NOMO-1 treated with DMSO at 0.1 percent for 48 hours (cell line): Measurements from ENCODE around the gene FGFRL1.

ENCODE experiments used
- DNase-seq: peaks from one replicate; lab custom pipeline; 2025; ENCODE audit not compliant: unreplicated experiment; lab: John Stamatoyannopoulos, UW

Gene FGFRL1, protein sequence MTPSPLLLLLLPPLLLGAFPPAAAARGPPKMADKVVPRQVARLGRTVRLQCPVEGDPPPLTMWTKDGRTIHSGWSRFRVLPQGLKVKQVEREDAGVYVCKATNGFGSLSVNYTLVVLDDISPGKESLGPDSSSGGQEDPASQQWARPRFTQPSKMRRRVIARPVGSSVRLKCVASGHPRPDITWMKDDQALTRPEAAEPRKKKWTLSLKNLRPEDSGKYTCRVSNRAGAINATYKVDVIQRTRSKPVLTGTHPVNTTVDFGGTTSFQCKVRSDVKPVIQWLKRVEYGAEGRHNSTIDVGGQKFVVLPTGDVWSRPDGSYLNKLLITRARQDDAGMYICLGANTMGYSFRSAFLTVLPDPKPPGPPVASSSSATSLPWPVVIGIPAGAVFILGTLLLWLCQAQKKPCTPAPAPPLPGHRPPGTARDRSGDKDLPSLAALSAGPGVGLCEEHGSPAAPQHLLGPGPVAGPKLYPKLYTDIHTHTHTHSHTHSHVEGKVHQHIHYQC

DNA sequence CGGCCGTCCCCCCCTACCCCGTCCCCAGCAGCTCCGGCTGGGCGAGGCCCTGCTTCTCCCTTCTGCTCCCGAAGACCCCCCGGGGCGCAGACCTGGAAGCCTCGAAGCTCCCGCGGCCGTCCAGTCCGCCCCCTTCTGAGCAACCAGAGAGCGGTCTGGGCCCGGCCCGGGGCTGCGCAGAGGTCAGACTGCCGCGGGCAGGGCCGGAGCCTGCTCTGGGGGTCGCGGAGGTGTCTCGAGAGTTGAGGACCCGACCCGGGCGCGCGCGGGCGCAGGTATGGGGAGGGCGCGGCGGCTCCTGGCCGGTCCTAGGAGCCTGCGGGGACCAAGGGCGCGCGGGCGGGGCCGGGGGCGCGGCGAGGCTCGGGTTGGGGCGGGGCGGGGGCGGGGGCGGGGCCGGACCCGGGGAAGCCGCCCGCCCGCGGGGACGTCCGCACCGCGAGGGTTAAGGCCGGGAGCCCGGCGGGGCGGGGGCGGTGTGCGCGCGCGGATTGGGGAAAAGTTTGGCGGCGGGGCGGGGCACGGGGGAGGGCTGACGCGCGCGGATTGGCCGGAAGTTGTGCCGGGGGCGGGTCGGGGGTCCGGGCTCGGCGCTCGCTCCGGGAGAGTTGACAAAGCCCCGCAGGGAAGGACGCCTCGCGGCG lies at the start of gene FGFRL1:
Gene FGFRL1, plus strand, starts transcription at position 605 of the 644 bp plus-strand sequence. CDS start 860 bp downstream, outside the sequence.
- DNase-seq, result peak; percentile 80

DNA sequence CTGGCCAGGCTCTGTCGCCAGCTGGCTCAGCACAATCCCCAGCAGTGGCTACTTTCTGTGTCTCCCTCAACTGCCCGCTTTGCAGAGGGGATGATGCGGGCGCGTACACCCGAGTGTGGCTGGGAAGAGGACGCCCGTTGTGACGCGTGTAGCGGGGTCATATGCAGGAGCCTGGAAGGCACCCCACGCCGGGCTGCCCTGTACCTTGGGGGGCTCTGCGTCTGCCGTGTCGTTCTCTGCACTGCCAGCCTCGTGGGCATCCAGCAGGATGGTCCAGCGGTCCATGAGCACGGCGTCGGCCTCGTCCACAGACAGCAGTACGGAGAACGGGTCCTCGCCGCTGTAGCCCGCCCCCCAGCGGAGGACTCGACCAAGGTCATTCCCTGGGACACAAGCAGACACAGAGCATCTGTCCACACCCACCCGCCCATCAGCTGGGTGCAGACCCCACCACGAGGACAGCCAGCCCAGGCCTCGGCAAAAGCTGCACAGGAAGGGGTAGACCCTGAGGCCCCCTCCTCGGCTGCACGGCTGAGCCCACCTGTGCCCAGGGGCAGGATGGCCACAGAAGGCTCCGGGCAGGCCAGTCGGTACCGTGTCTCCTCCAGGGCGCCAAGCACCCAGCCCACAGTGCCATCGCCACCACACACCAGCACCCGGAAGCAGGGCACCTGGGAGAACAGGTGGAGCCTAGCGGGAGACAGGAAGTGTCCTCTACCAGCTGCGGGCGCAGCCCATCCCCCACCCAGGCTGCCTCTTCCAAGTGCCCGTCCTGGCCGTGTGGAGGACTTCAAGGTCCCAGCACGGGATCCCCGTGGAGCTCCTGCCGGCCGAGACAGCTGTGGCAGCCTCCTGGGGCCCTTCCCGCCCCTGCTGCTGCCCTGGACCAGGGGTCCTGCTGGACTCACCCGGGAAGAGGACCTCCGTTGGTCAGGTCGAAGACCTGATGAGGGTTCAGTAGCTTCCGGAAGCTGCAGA lies 48.9 kb upstream of the FGFRL1 start:
- no peak for DNase-seq

DNA sequence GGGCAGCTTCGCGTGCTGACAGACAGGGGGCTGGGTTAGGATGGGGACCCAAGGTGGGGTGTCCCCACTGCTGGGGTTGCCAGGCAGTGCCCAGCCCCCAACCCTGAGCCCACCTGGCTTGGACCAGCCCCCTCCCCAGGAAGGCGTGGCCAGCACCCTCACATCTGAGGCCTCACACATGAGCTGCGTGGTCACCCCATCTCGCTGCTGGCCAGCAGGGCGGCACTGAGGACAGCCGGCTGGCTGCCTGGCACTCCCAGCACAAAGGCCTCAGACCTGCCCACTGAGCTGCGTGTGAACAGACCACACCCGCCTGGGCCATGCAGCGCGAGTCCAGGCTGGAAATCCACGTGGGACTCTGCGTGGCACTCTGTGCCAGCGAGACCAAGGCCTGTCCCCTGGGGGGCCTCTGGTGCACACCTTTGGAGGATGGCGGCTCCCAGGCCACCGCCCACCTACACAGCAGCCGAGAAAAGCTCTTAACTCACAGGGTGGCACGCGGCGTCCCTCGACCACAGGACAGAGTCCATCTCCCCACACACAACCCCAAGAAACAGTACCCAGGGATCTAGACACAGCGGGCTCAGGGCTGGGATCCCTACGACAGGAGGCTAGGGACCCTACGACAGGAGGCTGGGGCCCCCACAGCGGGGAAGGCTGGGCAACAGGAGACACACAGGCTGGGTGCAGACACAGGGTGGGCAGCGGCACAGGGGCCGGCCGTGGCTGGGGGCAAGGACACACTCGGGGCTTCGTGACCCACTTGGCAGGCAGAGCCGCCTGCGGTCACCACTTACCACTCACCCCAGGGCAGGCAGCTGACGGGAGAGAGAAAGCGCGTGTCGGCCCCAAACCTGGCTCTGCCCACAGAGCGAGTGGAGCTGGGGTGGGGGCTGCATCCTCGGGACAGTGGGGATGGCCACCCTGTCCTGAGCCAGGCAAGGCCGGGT lies 47.9 kb upstream of the FGFRL1 start:
- no peak for DNase-seq

DNA sequence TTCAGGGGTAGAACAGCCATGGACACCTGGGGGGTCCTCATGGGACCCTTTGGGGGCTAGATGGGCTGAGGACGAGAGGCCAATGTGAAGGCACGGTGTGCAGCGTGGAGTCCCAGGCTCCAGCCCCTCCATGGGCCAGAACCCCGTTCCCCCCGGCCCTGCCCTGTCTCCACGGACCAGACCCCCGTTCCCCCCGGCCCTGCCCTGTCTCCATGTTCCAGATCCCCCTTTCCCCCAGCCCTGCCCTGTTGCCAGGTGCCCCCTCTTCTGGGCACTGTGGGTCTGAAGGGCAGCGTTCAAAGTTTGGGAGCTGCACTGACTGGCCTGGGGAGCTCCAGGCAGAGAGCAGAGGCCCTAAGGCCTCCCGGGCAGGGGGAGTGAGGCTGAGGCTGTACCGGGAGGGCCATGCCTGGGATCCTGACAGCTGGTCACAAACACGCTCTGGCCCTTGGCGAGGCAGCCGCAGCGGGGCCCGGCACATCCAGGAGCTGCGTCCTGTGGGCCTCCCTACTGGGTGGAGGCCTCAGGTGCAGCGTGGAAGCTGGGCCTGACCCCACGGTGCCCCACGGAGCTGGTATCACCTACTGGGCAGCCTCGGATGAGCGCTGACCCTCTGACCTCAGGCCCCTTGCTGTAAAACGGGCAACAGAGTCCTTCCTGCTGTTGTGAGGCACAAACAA lies 46.9 kb upstream of the FGFRL1 start:
- DNase-seq, result no peak

DNA sequence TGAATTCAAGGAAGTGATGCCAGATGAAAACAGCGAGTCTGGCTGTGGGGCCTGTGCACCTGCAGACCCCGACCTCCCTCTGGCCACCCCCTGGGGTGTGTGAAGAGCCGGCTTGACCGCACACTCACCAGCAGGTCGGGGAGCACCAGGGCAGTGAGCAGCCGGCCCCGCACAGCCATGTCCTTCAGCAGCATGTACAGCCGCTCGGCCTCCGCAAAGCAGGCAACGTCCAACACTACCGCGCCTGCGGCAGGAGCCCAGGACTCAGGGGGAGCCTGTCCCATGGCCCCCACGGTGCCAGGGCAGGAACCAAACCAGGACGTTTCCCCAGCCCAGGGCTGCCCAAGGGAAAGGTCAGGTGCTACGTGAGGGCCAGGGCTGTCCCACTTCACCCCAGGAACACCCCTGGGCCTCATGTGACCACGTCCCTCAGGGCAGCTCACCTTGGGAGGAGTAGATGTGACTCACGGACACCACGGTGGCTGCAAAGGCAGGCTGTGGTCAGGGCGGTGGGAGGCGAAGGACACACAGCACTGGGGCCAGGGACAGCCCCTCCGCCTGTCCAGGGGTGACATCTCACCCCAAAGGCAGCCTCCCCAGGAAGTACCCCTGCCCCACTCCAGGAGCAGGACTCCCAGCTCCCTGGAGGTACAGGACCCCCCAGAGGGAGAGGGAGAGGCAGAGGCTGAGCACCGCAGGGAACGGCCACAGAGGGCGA lies 46.2 kb upstream of the FGFRL1 start:
- no peak for DNase-seq

DNA sequence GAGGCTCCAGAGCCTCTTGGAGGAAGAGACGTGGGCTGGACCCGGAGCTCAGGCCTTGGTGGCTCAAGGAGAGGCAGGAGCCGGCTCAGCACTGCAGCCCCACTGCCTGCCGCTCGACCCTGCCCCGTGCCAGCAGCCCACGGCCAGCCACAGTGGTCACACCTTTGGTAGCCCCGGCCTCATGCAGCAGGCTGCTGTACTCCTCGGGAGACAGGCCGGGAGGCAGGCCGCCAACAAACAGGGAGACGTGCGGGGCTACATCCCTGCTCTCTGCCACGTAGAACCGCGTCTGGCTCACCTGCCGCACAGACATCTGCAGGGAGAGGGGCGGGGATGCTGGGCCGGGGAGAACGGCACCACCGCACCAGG lies 45.7 kb upstream of the FGFRL1 start:
- no peak for DNase-seq

DNA sequence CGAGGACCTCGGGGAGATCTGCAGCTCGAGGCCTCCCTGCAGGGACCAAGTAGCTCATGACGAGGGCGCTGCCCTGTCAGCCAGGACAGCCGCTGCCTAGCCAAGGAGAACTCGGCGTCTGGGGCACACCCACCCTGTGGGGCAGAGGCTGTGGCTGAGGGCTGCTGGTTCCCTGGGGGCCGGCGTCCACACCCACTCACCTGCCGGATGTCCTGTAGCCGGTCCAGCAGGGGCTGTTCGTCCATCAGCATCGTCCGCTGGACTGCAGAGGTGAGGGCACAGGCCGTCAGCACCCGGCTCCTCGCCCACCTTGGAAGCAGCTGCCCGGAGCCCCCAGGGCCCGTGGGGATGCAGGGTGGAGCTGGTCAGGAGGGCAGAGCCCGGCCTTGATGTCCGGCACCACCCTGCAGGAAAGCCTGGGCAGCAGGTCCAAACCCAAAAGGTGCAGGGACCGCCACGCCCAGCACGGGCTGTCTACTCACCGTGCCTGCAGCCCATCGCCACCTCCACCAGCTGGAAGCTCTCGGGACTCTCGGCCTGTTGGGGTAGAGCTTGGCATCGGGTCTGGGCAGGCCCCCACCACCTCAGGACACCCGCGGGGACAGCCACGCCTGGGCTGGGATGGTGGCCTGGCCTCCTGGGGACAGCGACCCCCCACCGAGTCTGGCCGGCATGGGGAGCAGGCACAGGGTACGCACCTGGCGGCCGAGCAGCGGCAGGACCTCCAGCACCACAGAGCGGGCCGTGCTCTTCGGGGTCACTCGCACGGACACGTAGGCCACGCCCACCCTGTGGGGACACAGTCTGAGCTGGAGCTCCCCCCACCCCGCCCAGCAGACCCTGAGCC lies 44.9 kb upstream of the FGFRL1 start:
- no peak for DNase-seq

DNA sequence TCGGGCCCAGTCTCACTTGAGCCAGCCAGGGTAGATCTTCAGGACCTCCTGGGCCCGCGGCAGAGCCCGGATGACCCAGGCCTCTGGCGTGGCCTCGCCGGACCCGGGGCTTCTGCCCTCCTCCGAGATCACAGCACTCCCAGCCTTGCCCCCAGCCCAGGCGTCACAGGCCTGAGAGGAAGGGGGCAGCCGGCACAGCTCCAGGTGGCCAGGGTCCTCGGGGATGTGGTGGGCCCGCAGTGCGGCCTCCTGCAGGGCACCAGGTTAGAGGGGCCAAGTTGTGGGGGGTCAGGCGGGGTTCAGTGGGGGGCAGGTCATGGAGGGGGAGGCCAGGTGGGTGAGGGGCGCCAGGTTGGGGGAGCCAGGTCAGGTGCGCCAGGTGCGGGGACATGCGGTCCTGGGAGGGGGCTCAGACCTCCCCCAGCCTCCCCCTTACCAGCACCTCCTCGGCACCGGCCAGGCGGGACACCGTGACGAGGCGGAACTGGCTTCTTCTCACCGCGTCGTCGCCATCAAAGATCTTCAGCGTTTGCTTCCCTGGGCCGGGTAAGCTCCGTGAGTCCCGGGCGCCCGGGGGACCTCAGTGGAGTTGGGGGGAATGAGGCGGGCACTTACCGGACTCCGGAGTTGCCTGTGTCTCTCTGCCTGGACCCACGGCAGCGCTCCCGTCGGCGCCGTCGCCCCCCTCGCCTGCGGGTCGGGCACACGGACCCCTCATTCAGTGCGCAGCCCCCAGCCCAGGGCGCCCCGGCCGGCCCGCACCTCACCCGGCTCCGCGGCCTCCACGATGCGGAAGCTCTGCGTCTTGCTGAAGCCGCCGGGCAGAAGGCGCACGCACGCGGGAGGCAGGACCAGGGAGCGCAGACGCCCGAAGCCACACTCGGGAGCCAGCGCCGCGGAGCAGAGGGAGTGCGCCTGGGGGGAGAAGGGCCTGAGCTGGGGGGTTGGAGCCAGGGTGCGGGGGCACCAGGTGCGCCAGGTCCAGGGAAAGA lies 44.0 kb upstream of the FGFRL1 start:
- no peak for DNase-seq

DNA sequence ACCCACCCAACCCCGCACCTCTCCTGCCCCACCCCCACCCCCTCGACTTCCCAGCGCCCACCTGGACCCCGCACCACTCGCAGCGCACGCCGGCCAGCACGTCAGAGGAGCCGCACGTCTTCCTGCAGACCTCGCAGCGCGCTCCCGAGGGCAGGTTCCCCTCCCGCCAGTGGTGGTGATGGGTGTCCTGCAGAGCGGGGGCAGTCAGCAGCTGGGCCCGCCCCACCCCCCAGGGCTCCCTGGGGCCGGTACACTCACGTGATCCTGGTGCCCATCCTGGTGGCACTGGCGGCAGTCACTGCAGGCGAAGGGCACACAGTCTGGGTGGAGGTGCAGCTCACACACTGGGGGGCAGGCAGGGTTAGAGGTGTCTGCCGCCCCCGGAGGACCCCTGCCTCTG lies 43.2 kb upstream of the FGFRL1 start:
- no peak for DNase-seq

DNA sequence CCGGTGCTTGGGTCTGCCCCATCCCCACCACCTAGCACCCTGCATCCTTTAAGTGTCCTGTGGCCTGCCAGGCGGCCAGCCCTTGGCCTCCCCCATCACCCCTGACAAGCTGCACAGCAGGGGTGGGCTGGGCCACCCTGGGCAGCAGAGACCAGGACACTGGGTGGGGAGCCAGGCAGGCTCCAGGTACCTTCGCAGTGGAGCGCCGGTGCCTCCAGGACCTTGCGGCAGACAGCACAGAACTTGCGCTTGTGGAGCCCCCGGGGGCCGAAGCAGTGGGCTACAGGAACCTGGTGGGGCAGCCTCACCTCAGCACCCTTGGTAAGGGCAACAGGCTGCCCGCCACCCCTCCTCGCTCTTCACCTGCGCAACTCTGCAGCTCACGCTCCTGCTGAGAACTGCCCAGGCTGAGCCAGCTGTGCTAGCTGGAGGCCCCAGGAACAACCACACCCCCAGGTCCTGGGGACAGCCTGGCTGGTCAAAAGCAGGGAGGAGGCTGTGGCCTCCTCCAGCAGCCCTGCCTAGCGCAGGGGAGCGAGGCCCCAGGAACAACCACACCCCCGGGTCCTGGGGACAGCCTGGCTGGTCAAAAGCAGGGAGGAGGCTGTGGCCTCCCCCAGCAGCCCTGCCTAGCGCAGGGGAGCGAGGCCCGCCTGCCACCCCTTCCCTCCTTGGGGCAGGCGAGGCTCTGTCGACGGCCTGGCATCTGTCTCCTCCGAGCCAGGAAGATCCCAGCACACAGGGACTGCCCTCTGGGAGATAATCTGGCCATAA lies 42.6 kb upstream of the FGFRL1 start:
- DNase-seq, result no peak

DNA sequence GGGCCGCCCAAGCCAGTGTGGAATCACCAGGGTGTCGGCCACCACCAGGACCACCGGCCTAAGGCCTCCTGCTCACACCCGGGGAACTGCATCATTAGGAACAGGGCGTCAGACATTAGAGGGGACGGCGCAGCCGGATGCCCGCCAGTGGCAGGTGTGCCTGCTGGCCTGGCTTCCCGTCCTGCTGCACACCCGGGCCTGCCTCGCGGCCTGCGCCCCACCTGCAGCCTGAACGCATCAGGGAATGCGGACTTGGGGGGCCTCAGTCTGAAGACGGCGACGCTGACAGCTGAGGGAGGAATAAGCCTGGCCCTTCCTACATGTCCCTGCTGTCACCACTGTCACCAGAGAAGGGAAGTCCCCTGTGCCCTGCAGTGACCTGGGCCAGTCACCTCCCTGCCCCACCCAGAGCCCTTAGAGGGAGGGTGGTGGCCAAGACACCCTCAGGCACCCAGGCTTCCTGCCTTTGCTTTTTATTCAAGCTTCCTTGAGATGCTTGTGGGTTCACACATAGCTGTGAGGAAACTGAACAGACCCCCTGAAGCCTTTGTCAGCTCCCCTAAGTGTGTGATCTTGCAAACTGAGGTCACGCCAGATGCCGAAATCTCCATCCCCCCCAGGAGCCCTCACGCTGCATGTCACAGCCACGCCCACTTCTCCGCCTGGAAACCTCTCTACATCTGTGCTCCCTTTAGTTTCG lies 41.2 kb upstream of the FGFRL1 start:
- no peak for DNase-seq

DNA sequence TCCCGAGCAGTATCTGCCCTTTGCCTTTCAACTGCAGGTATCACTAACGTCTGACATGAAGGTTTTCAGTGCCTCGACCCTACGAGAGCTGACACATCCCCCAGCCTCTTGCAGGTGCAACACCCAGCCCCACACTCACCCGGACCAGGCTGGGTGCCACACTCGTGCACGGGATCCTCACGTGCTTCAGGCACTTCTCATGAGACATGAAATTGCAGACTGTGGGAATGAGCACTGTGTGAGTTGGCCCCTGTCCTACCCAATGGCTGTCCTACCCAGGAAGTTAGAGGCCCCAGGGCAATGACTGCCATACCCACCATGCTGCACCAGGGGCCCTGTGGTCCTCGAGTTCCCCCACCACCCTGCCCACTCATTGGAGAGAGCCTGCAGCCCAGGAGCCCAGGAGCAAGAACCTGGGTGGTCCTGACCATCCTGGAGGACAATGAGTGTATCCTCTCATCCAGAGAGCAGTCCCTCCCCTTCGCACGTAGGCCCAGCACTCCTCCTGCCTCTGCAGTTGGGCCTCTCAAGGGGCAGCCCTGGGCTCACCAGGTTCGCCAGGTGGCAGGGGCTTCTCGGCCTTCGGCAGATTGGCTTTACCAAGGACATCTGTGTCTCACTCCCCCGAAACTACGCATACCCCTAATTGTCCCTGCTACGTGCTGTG lies 40.4 kb upstream of the FGFRL1 start:
- no peak for DNase-seq

DNA sequence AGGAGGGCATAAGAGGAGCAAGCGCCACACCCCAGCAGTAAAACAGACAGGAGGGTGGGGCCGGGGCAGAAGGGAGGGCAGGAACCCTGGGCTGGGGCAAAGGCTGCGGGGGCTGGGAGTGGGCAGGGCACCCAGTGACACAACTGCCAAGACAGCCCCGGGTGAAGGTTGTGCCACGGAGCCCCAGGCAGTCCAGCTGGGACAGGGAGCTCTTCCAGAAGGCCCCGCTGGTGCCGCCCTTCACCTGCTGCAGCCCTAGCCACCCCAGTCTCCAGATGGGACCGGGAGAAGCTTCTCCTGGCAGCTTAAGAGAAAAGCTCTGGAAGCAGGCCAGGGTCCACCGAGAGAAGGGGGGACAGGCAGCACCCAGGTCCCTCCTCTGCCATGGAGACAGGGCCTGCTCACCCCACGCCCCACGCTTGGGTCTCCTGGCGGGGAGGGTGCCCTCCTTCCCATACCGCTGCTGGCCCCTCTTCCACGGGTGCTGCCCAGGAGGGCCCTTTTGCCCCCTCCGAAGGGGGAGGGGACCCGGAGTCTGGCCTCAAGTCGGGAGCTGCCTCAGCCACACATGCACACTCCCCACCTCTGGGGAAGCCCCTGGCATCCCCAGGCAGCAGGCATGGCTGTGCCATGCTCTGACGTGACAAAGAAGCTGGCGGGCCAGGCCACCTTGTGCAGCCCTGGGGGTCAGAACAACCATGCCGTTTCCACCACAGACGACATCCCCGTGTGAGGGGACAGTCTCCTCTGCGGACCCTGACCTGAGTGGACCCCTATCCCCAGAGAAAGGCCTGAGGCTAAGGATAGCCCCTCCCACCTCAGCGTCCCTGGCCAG lies 39.5 kb upstream of the FGFRL1 start:
- DNase-seq, result no peak
